GM19455 (cell line): ENCODE measurements around the gene FGGY.
"Not testable (repeated sequence)": the region's sequence is repeated elsewhere in the genome, so short reads cannot be mapped to it uniquely, and the experiment has no call there.

Experiments
- ATAC-seq: cut with Tn5 transposase; IDR thresholded peaks from one replicate; pipeline ENCODE4 v1.9.1; 2021; ENCODE audit not compliant: unreplicated experiment

FGGY gene

GRCh38 chr1:59565611-59566410 is 268.9 kb downstream of the FGGY start:
- ATAC-seq, result no peak

DNA sequence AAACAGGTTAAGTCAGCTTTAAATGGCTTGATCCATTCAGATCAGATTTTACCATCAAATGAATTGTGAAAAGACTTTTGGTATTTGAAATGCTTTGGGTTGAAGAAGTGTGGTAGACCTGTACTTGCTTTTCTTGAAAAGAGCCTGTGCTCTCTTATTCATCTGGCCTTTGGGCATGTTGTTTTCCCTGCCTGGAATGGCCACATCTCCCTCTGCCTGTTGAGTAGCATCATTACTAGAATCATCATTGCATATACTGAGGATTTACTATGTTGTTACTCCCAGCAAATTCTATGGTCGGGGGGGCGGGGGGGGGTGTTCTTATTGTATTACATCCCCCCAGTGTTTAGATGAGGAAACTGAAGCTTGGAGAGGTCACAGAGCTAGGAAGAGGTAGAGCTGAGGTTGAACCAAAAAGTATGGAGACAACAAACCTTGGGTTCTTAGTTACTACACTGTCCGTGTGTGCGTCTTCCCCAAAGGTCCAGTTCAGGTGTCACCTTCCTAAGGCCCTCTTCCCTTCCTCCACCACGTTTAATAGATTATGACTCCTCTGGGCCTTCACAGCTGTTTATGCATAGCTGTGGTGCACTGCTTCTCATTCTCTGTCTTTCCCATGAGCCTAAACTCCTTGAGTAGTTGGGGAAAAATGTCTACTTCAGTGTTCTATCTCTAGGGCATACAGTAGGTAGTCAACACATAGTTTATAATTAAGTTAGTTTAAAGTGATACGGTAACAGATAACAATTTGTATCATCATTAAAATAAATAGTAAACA is 271.5 kb downstream of the FGGY start:
- ATAC-seq, result no peak

DNA sequence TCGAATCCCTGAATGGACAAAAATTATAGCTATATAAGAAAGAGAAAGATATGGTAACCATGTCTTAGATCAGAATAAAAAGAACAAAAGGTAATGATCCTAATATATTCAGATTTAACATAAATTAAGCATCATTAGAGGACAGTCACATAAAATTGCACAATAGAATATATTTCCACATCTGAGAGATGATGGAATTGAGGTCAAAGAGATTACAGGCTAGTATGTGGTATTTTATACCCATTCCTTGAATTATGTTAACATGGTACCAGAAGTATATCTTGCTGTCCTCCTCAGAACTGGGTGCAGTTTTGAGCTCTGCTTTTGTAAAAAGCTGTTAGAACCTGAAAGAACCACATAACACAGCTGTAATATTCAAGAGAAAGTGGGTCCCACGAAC is 272.3 kb downstream of the FGGY start:
- ATAC-seq, result no peak

DNA sequence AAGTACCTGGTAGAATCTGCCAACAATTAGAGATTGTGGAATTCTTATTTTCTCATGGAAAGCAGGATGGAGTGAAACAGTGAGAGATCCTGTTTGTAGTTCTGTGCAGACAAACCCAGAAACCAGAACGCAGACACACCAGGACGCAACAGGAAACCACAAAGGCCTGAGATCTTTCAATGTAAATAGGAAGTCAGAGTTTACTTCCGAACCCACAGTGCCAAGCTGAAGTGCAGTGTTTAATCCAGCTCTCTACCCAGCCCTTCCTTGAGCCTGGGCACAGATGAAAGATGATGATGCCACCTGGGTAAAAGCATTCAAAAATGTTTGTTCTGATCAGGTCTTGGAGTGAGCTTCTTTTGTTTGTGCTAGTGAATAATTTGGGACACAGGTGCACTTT is 273.6 kb downstream of the FGGY start:
- peak; percentile 72 for ATAC-seq

- no peak for ATAC-seq
Observed at GRCh38 chr1:59574085-59574484, 277.2 kb downstream of the FGGY start.

GRCh38 chr1:59577774-59578173 is 280.9 kb downstream of the FGGY start:
- ATAC-seq, result no peak

DNA sequence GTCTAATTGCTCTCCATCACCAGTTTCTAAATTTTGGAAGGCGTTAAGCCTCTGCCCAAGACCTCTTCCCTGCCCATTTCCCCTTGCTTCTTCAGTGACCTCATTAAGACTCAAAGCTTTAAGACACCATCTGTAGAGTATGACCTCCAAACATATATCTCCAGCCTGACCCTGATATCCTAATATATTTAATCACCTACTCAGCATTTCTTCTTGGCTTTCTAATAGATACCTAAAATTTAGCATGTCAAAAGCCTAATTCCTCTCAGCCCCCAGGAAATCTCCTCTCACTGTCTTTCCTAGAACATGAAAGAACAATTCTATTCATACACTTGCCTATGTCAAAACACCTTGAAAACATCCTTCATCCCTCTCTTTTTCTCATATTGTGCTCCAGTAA is 282.3 kb downstream of the FGGY start:
- no peak for ATAC-seq

DNA sequence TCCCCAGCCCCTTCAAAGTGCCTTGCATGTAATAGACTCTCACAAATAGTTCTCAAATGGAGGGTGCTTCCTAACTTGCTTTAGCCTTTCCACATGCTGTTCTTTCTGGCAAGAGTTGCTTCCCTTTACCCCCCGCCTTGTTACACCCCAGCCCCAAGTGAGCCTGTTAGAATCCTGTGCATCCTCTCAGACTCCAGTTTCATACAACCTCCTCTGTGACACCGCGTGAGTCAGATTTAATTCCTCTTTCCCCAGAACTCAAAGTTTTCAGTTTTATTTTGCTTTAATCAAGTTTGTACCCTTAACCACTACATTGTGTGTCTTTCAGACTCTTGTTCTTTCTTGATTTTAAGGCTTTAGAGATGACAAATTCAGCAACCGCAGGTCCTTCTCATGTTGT is 283.4 kb downstream of the FGGY start:
- no peak for ATAC-seq

GRCh38 chr1:59592410-59592809 is 295.5 kb downstream of the FGGY start:
- not testable (repeated sequence) for ATAC-seq

- no peak for ATAC-seq
Observed at GRCh38 chr1:59592924-59593323, 296.0 kb downstream of the FGGY start.

- ATAC-seq, result no peak
Observed at GRCh38 chr1:59593798-59594790, 297.2 kb downstream of the FGGY start.

- no peak for ATAC-seq
Observed at GRCh38 chr1:59595774-59596173, 298.9 kb downstream of the FGGY start.

DNA sequence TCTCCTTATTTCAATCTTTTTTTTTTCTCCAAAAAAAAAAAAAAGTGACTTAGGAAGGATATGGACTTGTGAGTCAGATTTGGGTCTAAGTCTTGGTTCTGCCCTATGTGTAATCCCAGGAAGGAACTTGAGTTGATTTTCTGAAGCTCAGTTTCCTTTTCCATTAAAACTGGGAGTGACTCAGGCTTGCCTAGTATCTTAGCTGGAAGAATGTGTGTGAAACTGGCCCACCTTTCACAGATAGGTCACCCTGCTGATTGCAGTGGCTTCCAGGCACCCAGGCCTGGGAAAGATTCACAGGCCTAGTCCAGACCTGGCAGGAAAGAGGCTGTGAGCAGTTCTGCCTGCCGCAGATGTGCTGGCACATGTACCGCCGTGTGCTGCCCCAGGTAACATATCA is 299.5 kb downstream of the FGGY start:
- no peak for ATAC-seq

- no peak for ATAC-seq
Observed at GRCh38 chr1:59596956-59597355, 300.1 kb downstream of the FGGY start.

DNA sequence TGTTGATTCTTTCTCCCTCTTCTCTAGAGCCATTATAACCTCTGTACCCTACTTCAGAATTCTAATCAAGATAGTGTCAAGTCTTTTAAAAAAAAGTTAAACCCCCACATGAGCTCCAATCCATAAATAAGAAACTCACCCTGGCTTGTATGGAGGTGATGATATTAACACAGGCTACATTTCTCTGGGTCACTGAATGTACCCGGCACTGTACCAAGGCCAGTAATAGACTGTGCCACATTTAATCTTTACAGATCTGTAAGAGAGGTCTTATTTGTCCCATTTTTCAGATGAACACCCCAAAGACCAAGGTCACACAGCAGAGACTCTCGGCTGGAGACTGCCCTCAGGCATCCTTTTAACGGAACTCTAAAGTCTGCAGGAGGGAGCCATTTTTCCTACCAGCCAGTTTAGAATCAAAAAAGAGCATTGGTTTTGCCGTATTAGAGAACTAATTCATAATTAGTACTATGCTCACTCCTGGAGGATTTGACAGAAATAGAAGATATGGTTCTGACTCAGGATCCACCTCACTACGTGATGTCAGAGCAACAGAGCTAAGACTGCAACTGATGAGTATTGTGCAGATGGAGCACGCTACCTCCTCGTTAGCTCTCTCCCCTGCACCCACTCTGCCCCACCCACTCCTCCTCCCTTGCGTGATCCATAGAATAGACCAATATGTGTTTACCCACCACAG is 300.7 kb downstream of the FGGY start:
- ATAC-seq, result no peak

GRCh38 chr1:59598120-59598440 is 301.2 kb downstream of the FGGY start:
- ATAC-seq, result no peak

DNA sequence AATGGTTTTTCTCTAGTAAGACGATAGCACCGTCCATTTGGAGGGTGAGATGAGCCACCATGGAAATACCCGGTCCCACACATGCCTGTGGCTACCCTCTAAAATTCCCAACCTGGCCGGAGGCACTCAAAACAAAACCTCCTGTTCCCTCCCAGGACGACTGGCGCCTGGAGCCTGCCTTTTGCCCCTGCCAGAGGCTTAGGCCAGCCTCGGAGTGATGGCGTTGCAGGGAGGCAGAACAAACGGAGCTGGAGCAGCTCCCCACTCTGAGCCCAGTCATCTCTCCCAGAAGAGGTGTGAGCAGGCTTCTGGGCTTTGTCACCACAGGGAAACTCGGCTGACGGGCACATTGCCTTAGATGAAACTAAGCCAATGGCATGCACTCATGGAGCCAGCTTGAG is 304.1 kb downstream of the FGGY start:
- no peak for ATAC-seq

- ATAC-seq, result no peak
Observed at GRCh38 chr1:59601811-59602210, 304.9 kb downstream of the FGGY start.

GRCh38 chr1:59604191-59604590 is 307.3 kb downstream of the FGGY start:
- no peak for ATAC-seq

DNA sequence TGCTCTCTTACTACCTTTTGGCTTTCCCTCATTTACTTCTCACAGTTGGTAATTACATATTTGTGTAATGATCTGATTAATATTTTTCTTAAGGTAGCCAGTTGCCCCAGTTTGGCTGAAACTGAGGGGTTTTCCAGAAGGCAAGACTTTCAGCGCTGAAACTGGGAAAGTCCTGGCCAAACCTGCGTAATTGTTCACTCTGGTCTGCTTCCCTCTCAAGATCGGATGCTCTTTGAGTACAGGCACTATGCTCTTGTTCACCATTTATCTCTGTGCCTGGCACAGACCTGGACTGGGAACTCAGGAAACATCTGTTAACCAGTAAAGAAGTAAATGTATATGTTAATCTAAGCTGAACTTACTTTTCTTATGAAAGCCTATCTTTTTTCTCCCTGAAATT is 308.3 kb downstream of the FGGY start:
- ATAC-seq, result no peak

GRCh38 chr1:59605761-59606160 is 308.9 kb downstream of the FGGY start:
- ATAC-seq, result no peak
